NCI-H2107 (cell line): ENCODE data around the gene SKAP2.
A peak's percentile ranks its signal among the peaks of the same experiment; 100 is the strongest.

Source experiments
- DNase-seq: peaks from one replicate; lab custom pipeline; 2025; lab: John Stamatoyannopoulos, UW

Gene SKAP2

GRCh38 chr7:26864309-26865093 lies at the start of gene SKAP2:
SKAP2 (minus strand) TSS chr7:26864590; CDS start chr7:26864429, 161 bp downstream.
- peak; percentile 99 for DNase-seq

- no peak for DNase-seq
Measured at GRCh38 chr7:26912933-26913536, 48.6 kb upstream of the SKAP2 start.

GRCh38 chr7:26912338-26912737 lies 47.9 kb upstream of the SKAP2 start:
- no peak for DNase-seq

GRCh38 chr7:26910221-26910620 lies 45.8 kb upstream of the SKAP2 start:
- no peak for DNase-seq

- DNase-seq: no peak
Measured at GRCh38 chr7:26900251-26900650, 35.9 kb upstream of the SKAP2 start.

- DNase-seq: no peak
Measured at GRCh38 chr7:26899519-26899918, 35.1 kb upstream of the SKAP2 start.

GRCh38 chr7:26898891-26899290 lies 34.5 kb upstream of the SKAP2 start:
- DNase-seq: no peak

GRCh38 chr7:26897928-26898327 lies 33.5 kb upstream of the SKAP2 start:
- no peak for DNase-seq

- no peak for DNase-seq
Measured at GRCh38 chr7:26891400-26892350, 27.3 kb upstream of the SKAP2 start.

- no peak for DNase-seq
Measured at GRCh38 chr7:26880852-26881251, 16.5 kb upstream of the SKAP2 start.

GRCh38 chr7:26879671-26880070 lies 15.3 kb upstream of the SKAP2 start:
- DNase-seq: no peak

GRCh38 chr7:26868841-26869495 lies 4.6 kb upstream of the SKAP2 start:
- DNase-seq: no peak

GRCh38 chr7:26865094-26865388 lies 651 bp upstream of the SKAP2 start:
- peak; percentile 67 for DNase-seq

- DNase-seq: no peak
Measured at GRCh38 chr7:26863518-26864308, 677 bp downstream of the SKAP2 start.

GRCh38 chr7:26862834-26863233 lies 1.6 kb downstream of the SKAP2 start:
- no peak for DNase-seq

- DNase-seq: no peak
Measured at GRCh38 chr7:26861050-26861449, 3.3 kb downstream of the SKAP2 start.

GRCh38 chr7:26860361-26860760 lies 4.0 kb downstream of the SKAP2 start:
- DNase-seq: no peak

GRCh38 chr7:26859720-26860119 lies 4.7 kb downstream of the SKAP2 start:
- DNase-seq: no peak

GRCh38 chr7:26858735-26859134 lies 5.7 kb downstream of the SKAP2 start:
- DNase-seq: no peak

- no peak for DNase-seq
Measured at GRCh38 chr7:26858241-26858715, 6.1 kb downstream of the SKAP2 start.

- DNase-seq: no peak
Measured at GRCh38 chr7:26857506-26858240, 6.7 kb downstream of the SKAP2 start.
